GM19238 (cell line): ENCODE measurements around the gene MLC1.

ENCODE experiments used
- DNase-seq: peaks from one replicate; pipeline ENCODE4 v3.0.0; 2011; ENCODE audit warnings: low spot score; ENCODE audit not compliant: insufficient read length

MLC1 gene

GRCh38 chr22:50039669-50040443, 45.4 kb downstream of the MLC1 start:
- DNase-seq = no peak

- no peak for DNase-seq
Observed at GRCh38 chr22:50035976-50036724, 49.1 kb downstream of the MLC1 start.

DNA sequence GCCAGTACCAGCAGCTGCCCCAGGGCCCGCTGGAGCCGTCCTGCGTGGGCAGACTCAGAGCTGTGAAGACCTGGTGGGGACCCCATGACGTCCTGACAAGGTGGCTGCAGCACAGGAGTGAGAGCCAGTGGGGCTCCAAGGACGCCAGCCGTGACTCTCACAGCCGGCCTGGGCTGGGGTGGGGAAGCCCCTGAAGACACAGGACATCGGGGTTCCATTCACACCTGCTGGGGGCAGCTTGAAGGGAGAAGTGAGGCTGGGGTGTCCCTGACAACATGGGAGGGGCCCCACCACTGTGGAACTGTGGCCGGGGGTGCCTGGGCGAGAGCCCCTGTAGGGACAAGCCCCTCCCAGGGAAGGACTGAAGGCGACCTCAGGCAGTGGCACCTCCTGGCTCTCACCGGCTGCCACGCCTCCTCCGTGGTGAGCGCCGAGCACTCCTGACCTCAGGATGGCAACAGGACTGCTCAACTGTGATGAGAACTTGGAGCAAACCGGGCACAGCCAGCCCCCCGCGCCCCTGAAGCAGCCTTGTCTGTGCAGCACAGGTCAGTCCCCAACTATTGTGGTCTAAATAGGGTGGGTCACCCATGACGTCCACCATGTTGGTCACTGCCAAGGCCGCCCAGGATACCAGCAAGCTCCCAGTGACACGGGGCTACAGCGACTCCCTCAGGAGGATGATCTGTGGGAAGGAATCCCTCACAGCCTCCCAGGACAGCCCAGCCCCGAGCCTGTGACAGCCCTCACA, 49.9 kb downstream of the MLC1 start:
- no peak for DNase-seq

DNA sequence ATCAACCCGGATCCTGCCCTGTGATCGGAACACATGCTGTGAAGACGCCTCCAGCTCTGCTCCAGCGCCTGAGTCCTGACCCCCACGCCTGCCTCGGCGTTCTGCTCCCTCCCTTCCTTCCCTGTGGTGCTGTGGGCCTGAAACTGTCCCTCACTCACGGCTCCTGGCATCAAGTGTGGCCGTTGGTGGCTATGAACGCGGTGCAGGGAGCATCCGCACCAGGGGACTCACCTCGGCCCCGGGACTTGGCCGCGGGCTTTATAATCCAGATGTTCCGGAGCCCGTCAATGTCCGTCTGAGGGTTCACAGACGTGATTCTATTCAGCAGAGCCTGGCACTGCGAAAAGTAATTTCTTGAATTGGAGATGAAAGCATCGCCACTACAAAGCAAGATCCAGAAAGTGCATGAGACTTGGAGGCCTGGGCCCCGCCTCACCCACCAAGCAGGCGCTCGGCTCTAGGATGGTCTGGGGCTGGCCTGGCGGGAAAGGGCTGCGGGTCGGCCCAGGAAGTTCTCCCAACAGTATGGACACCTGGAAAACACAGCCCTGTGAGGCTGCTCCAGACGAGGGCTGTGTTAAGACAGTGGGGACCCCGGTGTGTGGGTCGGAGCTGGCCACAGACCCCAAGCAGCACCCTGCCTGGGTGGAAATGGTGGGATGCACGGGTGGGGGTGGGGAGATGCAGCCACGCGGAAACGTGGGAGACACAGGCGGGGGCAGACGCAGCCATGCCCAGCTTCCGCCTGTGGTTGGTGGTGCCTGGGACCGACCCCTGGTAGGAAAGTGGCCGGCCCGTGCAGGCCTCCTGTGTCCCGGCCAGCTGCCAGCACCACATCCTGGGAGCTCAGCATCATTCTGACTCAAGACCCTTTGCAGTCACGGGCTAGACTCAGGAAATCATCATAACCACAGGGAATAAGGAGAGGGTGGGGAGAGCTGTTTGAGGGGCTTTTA, 50.8 kb downstream of the MLC1 start:
- DNase-seq = no peak

GRCh38 chr22:50032941-50033601, 52.2 kb downstream of the MLC1 start:
- no peak for DNase-seq

- DNase-seq = no peak
Observed at GRCh38 chr22:50032109-50032871, 52.9 kb downstream of the MLC1 start.

DNA sequence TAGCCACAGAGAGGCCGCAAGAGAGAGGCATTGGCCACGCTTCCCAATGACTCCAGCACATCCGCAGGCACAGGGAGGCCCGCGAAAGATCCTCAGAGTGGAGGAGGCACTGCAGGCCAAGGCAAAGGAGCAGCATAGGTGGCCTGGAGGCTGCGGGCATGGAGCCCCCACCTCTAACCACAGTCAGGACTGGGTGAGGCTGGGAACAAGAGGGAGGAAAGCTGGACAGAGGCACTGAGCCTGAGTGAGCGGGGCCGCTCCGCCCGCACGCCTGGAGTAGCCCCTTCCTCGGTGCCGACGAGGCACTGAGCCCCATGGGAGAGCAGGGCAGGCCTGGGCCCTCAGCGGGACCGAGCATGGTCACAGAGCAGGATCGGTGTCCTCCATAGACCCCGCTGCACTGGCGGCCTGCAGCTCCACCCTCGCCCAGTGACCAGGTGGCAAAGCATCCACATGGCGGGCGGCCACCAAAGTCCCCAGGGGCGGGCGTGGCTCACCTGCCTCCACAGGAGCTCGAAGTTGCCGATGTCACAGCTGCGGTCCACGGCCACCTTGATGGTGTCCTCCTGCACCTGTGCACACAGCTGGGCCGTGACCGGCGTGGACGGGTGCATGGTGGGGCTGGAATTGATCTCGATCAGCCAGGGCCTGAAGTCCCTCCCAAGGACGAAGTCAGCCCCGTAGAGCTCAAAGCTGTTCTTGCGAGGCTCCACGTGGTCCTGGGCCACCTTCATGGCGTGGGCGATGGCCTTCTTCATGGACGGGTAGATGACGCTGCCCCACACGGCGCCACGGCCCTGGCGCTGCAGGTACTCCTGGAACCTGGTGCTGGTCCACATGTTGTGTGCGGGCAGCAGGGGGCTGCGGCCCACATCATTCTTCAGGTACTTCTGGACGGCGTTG, 53.8 kb downstream of the MLC1 start:
- no peak for DNase-seq

DNA sequence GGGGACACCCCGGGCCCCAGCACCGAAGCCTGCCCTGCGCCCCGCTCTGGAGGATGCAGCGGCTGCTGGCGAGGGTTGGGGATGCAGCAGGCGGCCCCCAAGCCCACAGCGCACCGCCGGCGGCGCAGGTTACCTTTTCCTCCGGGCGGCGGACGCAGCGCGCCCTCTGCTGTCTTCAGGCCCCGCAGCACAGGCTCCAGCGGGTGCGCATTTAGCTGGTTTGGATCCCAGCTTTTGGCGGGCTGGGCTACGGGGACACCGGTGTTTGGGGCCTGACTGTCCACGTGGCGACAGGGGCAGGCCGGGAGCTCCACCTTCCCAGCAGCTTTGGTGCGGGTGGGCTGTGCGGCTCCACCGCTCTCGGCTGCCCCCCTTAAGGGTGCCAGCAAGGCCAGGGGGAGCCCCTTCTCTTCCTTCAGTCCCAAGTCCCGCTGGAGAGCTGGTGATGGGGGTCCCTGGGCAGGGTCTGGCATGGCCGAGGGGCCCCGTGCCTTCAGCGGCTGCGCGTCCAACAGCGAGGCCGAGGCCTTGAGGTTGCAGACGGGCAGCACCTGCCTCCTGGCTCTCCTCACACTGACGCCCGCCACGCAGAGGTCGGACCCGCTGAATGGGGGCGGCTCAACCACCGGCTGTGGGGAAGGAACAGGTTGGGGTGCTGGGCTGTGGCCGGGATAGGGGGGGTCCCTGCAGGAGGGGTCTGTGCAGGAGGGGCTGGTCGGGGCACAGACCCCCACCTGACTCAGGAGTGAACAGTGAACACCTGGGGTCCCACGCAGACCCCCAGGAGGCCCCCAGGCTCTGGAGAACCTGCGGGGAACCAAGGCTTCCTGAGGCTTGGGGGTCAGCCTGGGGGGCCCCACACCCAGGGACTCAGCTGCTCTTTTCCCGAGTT, 54.7 kb downstream of the MLC1 start:
- DNase-seq = peak; percentile 93

- DNase-seq = no peak
Observed at GRCh38 chr22:50027639-50028537, 57.3 kb downstream of the MLC1 start.

- no peak for DNase-seq
Observed at GRCh38 chr22:50025993-50026392, 59.2 kb downstream of the MLC1 start.

DNA sequence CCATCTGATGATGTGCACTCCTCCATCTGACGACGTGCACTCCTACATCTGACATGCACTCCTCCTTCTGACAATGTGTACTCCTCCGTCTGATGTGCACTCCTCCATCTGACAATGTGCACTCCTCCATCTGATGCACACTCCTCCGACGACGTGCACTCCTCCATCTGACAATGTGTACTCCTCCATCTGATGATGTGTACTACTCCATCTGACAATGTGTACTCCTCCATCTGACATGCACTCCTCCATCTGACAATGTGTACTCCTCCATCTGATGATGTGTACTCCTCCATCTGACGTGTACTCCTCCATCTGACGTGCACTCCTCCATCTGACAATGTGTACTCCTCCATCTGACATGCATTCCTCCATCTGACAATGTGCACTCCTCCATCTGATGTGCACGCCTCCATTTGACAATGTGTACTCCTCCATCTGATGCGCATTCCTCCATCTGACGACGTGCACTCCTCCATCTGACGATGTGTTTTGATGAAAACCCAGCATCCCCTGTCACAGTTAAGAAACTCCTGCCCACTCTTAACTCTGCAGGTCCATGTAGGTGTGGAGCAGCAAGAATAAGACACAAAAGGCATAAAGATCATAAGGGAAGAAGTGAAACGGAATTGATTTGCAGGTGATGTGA, 62.9 kb downstream of the MLC1 start:
- DNase-seq = no peak

DNA sequence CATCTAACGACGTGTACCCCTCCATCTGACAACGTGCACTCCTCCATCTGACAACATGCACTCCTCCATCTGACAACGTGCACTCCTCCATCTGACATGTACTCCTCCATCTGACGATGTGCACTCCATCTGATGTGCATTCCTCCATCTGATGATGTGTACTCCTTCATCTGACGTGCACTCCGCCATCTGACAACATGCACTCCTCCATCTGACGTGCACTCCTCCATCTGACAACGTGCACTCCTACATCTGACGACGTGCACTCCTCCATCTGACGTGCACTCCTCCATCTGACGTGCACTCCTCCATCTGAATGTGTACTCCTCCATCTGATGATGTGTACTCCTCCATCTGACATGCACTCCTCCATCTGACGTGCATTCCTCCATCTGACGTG, 64.6 kb downstream of the MLC1 start:
- no peak for DNase-seq

DNA sequence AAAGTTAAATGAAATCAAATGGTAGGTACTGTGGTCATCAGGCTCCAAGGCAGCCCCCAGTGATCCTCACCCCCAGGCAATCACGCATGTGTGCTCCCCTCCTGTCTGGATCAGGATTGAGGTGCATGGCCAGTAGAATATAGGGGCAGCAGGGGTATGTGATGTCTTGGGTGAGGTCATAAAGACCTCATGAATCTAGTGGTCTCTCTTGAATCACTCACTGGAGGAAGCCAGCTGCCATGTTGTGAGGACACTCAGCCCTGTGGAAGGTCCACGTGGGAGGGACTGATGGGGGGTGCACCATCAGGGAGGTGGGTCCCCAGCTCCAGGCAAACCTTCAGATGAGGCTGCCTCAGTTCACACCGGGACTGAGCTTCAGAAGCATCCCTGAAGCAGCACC, 65.9 kb downstream of the MLC1 start:
- DNase-seq = no peak

DNA sequence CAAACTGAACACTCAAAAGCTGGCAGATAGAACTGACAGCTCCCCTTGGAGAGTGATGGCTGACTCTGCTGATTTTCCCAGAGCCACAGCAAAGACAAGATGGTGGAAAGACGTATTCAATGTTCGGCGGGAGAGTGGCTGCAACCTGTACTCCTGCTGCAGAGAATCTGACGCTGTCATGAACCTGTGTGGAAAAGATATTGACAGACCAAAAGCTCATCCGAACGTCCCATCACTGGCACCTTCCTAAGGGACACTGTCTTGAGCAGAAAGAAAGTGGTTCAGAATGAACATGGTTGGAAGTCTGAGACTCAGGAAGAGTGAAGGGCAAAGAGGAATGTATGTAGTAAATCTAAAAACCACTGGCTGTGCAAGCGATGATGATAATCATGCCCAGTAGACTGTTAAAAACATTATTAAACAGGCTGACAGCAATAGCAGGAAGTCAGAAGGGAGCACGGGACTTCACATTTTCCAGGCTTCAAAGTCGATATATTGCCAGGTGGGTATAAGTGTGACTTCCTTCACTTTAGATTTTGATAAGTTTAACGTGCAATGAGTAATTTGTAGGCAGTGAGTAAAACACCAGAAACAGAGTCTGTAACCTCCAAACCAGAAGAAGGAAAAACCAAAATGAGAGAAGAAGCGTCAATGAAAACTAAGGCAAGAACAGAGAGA, 66.5 kb downstream of the MLC1 start:
- no peak for DNase-seq

GRCh38 chr22:50017701-50018224, 67.5 kb downstream of the MLC1 start:
- DNase-seq = no peak
